GM13976 (cell line): ENCODE results near the gene CNPY3.
"Not testable (repeated sequence)": the region's sequence is repeated elsewhere in the genome, so short reads cannot be mapped to it uniquely, and the experiment has no call there.

Experiments used
- DNase-seq: peaks from one replicate; pipeline ENCODE4 v3.0.0; 2012; ENCODE audit warnings: low spot score
- in situ Hi-C: fragments of 300-500 bp; cut with MboI; formaldehyde crosslinking; loops from one replicate; pipeline ENCODE4 v1.12.0; 2022; ENCODE audit warnings: low sequenced_read_pairs, mixed read lengths, inconsistent platforms; ENCODE audit not compliant: unreplicated experiment
- TF ChIP-seq, protein P1 (sequence below): IDR thresholded peaks from 2 replicates; pipeline ENCODE4 v1.5.1; 2012; ENCODE audit warnings: borderline replicate concordance, mild to moderate bottlenecking; ENCODE audit not compliant: insufficient read depth; ENCODE audit errors: extremely low read depth, missing control alignments, control extremely low read depth

Gene CNPY3

GRCh38 chr6:42939810-42940167 is 10.5 kb downstream of the CNPY3 start:
- TF ChIP-seq, protein P1, sequence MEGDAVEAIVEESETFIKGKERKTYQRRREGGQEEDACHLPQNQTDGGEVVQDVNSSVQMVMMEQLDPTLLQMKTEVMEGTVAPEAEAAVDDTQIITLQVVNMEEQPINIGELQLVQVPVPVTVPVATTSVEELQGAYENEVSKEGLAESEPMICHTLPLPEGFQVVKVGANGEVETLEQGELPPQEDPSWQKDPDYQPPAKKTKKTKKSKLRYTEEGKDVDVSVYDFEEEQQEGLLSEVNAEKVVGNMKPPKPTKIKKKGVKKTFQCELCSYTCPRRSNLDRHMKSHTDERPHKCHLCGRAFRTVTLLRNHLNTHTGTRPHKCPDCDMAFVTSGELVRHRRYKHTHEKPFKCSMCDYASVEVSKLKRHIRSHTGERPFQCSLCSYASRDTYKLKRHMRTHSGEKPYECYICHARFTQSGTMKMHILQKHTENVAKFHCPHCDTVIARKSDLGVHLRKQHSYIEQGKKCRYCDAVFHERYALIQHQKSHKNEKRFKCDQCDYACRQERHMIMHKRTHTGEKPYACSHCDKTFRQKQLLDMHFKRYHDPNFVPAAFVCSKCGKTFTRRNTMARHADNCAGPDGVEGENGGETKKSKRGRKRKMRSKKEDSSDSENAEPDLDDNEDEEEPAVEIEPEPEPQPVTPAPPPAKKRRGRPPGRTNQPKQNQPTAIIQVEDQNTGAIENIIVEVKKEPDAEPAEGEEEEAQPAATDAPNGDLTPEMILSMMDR = no peak
- DNase-seq = no peak
- in situ Hi-C loops = no loop called here

- in situ Hi-C loops = no loop called here
- TF ChIP-seq, protein P1 = no peak
- DNase-seq = no peak
Observed at GRCh38 chr6:42940493-42941045, 11.3 kb downstream of the CNPY3 start.

DNA sequence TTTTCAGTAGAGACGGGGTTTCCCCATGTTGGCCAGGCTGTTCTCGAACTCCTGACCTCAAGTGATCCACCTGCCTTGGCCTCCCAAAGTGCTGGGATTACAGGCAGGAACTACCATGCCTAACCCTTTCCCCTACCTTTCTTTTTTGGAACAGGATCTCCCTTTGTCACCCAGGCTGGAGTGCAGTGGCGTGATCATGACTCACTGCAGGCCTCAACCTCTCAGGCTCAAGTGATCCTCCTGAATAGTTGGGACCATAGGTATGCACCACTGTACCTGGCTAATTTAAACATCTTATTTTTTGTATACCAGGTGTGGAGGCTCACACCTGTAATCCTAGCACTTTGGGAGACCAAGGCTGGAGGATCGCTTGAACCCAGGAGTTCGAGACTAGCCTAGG is 12.1 kb downstream of the CNPY3 start:
- in situ Hi-C loops, DNase-seq: not testable (repeated sequence)

- in situ Hi-C loops = no loop called here
- DNase-seq = no peak
- TF ChIP-seq, protein P1 = no peak
Observed at GRCh38 chr6:42942444-42942843, 13.2 kb downstream of the CNPY3 start.

DNA sequence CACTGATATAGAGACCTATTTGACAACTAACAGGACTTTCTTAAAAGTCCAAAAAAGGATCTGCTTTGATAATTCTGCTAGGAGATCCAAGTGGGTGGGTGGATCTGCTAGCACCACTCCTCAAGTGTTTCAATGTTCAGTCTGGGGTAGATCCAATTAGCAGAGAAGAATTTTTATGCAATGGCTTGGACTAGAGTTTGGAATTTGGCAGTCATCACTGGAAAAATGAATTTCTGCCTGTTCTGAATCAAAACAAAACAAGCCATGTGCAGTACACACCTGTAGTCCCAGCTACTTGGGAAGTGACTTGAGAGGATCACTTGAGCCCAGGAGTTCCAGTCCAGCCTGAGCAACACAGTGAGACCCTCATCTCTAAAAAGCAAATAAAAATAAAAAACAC is 18.7 kb downstream of the CNPY3 start:
- no peak for DNase-seq
- in situ Hi-C loops = no loop called here
- TF ChIP-seq, protein P1 = no peak

DNA sequence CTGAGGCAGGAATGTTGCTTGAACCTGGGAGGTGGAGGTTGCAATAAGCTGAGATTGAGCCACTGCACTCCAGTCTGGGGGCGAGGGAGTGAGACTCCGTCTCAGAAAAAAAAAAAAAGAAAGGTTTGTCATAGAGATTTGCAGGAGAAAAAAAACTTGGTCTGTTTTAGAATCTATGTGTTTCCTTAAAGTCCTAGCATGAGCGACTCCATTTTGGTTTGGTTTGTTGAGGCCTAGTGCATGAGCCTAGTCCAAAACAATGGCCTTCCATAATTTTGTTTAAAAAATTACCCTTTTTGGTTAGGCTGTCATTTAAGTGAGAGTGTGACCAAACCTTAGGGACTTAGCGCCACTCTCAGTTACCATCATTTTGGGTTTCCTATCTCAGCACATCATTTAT is 23.1 kb downstream of the CNPY3 start:
- in situ Hi-C loops = no loop called here
- TF ChIP-seq, protein P1 = no peak
- no peak for DNase-seq

- DNase-seq, in situ Hi-C loops: not testable (repeated sequence)
Observed at GRCh38 chr6:42954405-42954804, 25.1 kb downstream of the CNPY3 start.

DNA sequence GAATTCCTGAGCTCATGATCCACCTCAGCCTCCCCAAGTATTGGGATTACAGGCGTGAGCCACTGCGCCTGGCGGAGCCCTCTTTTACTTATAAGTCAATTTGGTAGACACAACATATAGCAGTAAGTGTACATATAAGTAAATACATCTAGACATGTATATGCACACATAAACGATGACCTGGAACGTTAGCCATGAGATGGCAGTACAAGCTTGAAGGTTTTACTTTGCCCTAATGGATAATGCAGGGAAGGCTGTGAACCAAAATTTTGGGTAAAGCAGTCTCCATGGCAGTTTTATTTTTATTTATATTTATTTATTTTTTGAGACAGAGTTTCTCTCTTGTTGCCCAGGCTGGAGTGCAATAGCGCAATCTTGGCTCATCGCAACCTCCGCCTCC is 28.8 kb downstream of the CNPY3 start:
- no peak for DNase-seq
- TF ChIP-seq, protein P1 = no peak
- in situ Hi-C loops = no loop called here
